ENCODE data around the gene TEAD1. TPM values are rescaled to one million over a fixed set of nuclear protein-coding genes. Genes with fewer than 3 reads are reported as not detected.

TEAD1 gene
- total RNA-seq, 4 donors from 2014 or later: 45.7 to 88.7 (median 71.4) TPM

DNA sequence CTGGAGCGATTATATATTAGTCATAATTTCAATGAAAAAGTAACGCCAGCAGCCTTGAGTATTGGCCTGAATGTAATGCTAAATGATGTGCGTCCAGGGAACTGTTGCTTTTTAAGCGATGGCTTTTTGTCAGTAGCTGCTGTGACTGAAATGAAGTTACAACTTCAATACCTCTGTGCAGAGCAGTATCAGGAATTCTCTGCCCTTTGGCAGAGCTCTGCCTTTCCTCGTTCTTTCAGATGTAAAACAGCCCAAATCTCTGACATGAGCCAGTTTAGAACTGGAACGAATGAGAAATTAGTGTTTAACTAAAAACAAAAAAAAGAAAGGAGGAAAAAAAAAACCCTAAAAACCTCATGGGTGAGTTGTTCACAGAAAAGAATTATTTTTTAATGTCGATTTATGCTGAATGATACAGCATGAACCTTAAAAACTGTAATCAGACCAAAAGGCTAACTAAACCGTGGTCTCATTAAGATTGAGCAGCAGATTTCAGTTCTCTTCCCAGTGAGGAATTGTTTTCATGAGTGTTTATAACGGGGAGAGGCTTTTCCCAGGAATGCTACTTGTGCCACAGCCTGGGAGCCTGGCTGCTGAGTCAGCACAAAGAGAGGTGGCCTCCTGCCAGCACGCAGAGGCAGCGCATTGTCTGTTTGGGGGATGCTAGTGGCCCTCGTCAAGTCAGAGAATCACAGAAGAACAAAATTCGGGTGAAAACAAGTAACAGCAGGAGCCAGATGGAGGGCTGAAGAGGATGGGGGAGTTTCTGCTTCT lies 188.7 kb downstream of the TEAD1 start:
- TF ChIP-seq, protein P1, sequence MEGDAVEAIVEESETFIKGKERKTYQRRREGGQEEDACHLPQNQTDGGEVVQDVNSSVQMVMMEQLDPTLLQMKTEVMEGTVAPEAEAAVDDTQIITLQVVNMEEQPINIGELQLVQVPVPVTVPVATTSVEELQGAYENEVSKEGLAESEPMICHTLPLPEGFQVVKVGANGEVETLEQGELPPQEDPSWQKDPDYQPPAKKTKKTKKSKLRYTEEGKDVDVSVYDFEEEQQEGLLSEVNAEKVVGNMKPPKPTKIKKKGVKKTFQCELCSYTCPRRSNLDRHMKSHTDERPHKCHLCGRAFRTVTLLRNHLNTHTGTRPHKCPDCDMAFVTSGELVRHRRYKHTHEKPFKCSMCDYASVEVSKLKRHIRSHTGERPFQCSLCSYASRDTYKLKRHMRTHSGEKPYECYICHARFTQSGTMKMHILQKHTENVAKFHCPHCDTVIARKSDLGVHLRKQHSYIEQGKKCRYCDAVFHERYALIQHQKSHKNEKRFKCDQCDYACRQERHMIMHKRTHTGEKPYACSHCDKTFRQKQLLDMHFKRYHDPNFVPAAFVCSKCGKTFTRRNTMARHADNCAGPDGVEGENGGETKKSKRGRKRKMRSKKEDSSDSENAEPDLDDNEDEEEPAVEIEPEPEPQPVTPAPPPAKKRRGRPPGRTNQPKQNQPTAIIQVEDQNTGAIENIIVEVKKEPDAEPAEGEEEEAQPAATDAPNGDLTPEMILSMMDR (IDR thresholded peaks at IDR 0.05): no peak
- TF ChIP-seq POLR2A (IDR thresholded peaks at IDR 0.05): no peak

DNA sequence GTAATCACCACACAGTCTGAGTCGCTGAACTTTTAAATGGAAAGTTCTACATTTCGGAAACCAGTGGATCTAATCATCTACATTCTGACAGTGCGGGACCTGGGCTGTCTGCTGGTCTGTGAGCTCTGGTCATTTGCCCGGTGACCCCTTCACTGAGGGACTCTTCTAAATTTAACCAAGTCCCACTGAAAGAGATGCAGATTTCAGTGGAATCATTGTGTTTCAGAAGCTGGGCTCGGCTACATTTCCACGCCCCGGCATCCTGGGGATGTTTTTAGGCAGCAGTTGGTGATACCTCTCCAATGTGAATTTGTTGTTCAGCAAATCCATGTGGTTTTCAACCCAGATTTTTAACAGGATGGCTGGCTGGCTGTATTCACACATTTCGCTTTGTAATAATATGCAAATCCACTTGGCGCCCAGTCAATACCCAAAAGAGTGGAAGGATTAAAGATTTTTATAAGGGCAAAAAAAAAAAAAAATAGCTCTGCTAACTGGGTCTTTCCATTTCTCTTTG lies 189.4 kb downstream of the TEAD1 start:
- TF ChIP-seq, protein P1 (IDR thresholded peaks at IDR 0.05): no peak
- TF ChIP-seq POLR2A (IDR thresholded peaks at IDR 0.05): no peak
- intact Hi-C loops (cut with DNase I; ENCODE audit: low total_unique reads): no loop called here
- WGBS, 2 donors: 65 to 78% methylated on average over 9 of the region's 9 CpGs
- no peak for DNase-seq (ENCODE audit: low spot score in 2 of 2)
- H3K4me3 ChIP-seq (ENCODE audit: low read depth, poor library complexity, severe bottlenecking): no peak overlapping the region

More for the DNA sequence above, 188.7 kb downstream of the TEAD1 start:
- 37 to 42% methylated on average over 13 of the region's 13 CpGs for WGBS, 2 donors
- DNase-seq (ENCODE audit: low spot score in 2 of 2): no peak
- H3K4me3 ChIP-seq (ENCODE audit: low read depth, poor library complexity, severe bottlenecking): no peak overlapping the region
- intact Hi-C loops (cut with DNase I; ENCODE audit: low total_unique reads): no loop called here

DNA sequence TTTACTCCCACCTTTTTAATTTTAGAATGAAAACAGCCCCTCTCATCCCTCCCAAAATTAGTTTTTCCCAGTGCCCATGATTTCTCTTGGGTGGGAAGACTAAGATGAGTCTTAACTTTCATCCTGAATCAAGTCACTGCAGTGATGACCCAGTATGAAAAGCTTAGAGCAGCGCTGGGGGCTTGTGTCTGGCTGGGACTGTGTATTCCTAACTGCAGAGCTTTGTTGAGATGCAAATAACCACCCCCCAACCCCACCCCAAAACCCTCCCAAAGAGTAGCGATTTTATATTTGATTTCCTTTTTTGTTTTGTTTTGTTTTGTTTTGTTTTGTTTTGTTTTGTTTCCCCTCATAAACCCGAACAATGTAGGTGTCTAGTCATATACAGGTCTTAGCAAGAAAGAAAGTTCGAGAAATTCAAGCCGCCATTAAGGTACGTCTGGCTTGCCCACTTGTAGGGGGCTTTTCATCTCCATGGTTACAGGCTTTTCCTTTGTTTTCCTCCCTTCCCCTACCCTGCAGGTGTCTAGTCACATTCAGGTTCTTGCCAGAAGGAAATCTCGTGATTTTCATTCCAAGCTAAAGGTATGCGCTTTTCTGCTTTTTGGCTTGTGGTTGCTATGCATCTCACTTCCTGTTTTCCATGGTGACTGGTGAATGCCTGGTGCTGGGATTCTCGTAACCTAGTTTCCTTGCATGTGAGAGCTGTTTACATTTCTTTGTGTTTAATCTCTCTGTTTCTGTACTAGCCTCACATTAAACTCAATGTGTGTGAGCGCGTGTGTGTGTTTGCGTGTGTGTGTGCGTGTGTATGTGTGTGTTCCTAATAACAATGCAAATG lies 190.3 kb downstream of the TEAD1 start:
- 44 to 47% methylated on average over 13 of the region's 13 CpGs for WGBS, 2 donors
- intact Hi-C loops (cut with DNase I; ENCODE audit: low total_unique reads): no loop called here
- no peak for DNase-seq (ENCODE audit: low spot score in 2 of 2)
- no peak overlapping the region for H3K4me3 ChIP-seq (ENCODE audit: low read depth, poor library complexity, severe bottlenecking)
- TF ChIP-seq, protein P1 (IDR thresholded peaks at IDR 0.05): no peak
- TF ChIP-seq POLR2A (IDR thresholded peaks at IDR 0.05): no peak

DNA sequence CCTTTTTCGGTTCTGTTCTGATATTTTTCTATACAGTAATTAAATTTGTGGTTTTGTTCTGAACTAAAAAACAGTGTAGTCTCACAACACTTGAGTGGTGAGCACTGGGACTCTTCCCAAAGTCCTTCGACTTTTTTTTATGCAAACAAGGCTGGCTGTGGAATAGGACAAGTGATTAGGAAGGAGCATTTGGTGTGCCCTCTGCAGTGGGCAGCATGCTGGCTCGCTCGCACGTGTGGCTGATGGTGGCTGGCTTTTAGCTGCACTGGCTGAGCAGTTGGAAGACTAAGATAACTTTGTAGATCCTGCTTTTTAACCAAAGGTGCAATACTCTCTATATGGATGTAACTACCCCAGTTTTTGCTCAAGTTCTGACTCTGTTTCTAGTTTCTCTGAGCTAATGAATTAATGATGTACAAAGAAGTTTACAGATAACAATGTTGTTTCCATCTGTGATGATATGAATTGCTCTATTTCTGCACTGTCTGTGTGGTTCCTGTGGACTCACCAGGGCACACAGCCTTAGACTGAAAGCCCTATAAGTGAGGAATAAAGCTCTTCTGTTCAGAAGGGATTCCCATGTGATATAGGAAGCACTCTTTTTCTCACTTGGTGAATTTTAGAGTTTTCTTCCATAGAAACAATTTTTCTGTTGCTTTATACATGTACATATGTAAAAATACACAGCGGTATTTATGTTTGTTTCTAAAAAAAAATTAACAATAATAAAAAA lies 191.8 kb downstream of the TEAD1 start:
- DNase-seq (ENCODE audit: low spot score in 2 of 2): no peak
- no peak overlapping the region for H3K4me3 ChIP-seq (ENCODE audit: low read depth, poor library complexity, severe bottlenecking)
- TF ChIP-seq POLR2A (IDR thresholded peaks at IDR 0.05): no peak
- TF ChIP-seq, protein P1 (IDR thresholded peaks at IDR 0.05): no peak
- 77 to 83% methylated on average over 6 of the region's 6 CpGs for WGBS, 2 donors
- intact Hi-C loops (cut with DNase I; ENCODE audit: low total_unique reads): no loop called here

DNA sequence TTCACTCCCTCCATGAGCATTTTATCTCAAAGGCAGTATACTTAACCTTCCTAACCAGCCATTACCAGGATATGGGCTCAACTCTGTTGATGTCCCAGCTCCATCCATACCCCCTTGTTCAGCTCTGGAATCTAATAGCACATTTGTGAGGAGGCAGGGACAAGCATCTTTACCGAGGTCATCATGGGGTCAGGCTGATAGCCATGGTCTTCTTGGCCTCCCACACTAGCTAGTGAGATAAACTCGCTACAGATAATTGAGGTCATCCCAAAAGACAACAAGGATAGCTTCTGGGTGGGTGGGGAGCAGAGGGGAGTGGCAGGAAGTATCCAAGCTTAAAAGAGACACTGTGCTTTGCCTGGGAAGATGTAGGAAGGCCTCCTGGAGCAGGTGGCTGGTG lies 193.3 kb downstream of the TEAD1 start:
- no peak for TF ChIP-seq POLR2A (IDR thresholded peaks at IDR 0.05)
- TF ChIP-seq, protein P1 (IDR thresholded peaks at IDR 0.05): no peak
- no peak for DNase-seq (ENCODE audit: low spot score in 2 of 2)
- 93 to 94% methylated on average over 2 of the region's 2 CpGs for WGBS, 2 donors
- H3K4me3 ChIP-seq (ENCODE audit: low read depth, poor library complexity, severe bottlenecking): no peak overlapping the region
- intact Hi-C loops (cut with DNase I; ENCODE audit: low total_unique reads): no loop called here
